ENCODE measurements around the gene MDFIC. TPM values are rescaled to one million over a fixed set of nuclear protein-coding genes. Genes with fewer than 3 reads are reported as not detected.

MDFIC gene
- total RNA-seq, 1 donor from 2014 or later, result 13.3 TPM

DNA sequence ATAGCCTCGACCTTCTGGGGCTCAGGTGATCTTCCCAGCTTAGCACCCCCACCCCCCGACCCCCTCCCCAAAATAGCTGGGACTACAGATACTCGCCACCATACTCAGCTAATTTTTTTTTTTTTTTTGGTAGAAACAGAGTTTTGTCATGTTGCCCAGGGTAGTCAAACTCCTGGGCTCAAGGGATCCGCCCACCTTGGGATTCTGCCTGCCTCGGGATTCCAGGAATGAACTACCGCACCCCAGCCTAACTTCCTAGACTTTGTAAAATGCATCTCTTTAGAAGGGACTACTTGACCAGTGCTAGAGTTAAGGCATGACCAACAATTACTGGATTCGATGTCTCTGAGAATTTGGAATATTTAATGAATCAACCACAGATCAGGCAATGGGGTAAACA, 85.9 kb downstream of the MDFIC start:
- TF ChIP-seq, protein P1, sequence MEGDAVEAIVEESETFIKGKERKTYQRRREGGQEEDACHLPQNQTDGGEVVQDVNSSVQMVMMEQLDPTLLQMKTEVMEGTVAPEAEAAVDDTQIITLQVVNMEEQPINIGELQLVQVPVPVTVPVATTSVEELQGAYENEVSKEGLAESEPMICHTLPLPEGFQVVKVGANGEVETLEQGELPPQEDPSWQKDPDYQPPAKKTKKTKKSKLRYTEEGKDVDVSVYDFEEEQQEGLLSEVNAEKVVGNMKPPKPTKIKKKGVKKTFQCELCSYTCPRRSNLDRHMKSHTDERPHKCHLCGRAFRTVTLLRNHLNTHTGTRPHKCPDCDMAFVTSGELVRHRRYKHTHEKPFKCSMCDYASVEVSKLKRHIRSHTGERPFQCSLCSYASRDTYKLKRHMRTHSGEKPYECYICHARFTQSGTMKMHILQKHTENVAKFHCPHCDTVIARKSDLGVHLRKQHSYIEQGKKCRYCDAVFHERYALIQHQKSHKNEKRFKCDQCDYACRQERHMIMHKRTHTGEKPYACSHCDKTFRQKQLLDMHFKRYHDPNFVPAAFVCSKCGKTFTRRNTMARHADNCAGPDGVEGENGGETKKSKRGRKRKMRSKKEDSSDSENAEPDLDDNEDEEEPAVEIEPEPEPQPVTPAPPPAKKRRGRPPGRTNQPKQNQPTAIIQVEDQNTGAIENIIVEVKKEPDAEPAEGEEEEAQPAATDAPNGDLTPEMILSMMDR (IDR thresholded peaks at IDR 0.05), result no peak

DNA sequence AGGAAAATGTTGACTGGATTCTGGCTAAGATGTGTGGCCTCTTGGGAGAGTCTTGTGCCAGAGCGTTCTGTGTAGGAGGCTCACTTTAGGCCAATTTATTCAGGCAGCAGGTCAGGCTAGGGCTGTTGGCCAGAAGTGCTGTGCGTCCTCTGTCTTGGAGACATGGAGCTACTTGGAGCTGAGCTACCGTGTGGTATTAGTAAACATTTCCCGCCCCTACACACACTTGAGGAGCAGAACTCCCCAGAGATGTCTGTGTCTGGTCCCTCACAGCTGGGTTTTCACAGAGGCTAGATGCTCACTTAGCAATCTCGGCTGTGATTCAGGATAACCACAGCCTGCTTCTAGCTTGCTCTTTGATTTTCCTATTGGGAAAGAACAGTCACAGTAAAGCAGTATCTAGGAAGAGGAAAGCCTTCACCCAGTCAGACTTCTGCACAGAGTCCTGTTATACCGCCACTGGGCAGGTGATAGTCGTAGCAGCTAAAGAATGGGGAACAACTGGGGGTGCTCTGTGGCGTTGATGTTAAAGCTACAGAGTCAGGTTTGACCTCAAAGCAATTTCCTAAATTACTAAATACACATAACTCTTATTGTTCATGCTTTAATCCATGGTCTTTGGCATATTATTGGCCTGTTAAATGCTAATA, 86.7 kb downstream of the MDFIC start:
- peak in 1 of 2 donors; percentile 78 for DNase-seq (ENCODE audit: low spot score in 2 of 2)
- Histone ChIP-seq H3K4me1 (peaks cover 0 to 18% of the 10 kb centered on the region in 2 donors), H3K36me3 (no peaks in the 10 kb centered on the region), H3K27me3 (no peaks in the 10 kb centered on the region), H3K4me3 (peak overlapping the region in 1 of 2 donors; percentile 19), H3K9me3 (no peaks in the 10 kb centered on the region), H3K27ac (peak overlapping the region; percentile 52 to 56)
- intact Hi-C loops (cut with DNase I), result loop anchor here (5.0 kb wide), 1 partner anchor 86 kb away; the partner anchor contains the start of gene MDFIC
- TF ChIP-seq, protein P1 (IDR thresholded peaks at IDR 0.05), result no peak

More for the DNA sequence above, 85.9 kb downstream of the MDFIC start:
- no peaks in the 10 kb centered on the region for H3K9me3 ChIP-seq
- intact Hi-C loops (cut with DNase I), result loop anchor here (5.0 kb wide), 1 partner anchor 85 kb away; the partner anchor contains the start of gene MDFIC
- no peak overlapping the region for H3K4me3 ChIP-seq
- no peaks in the 10 kb centered on the region for H3K27me3 ChIP-seq
- H3K4me1 ChIP-seq, result peaks cover 0 to 18% of the 10 kb centered on the region in 2 donors
- DNase-seq (ENCODE audit: low spot score in 2 of 2), result no peak
- H3K27ac ChIP-seq, result no peak overlapping the region
- H3K36me3 ChIP-seq, result no peaks in the 10 kb centered on the region

DNA sequence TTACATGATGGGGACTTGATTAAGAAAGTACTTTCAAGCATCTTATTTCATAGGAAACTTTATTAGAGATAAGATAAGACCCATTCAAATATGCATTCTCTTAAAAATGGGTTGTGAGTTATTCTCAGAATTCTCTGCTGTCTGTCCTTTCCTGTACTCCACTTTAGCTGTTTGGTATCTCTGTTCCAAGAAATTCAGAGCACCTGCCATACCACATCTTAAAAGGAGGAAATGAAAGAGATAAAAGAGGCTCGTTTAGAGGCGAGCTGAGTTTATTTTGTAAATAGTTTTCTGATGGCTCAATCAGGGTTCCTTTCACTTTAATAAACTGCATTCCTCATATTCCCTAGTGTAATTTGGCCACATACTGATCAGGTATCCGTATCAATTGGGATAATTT, 87.2 kb downstream of the MDFIC start:
- peaks cover 0 to 18% of the 10 kb centered on the region in 2 donors for H3K4me1 ChIP-seq
- H3K9me3 ChIP-seq, result no peaks in the 10 kb centered on the region
- H3K27ac ChIP-seq, result peak overlapping the region in 1 of 2 donors; percentile 56
- no peak for DNase-seq (ENCODE audit: low spot score in 2 of 2)
- intact Hi-C loops (cut with DNase I), result loop anchor here (5.0 kb wide), 1 partner anchor 87 kb away; the partner anchor contains the start of gene MDFIC
- H3K36me3 ChIP-seq, result no peaks in the 10 kb centered on the region
- no peak overlapping the region for H3K4me3 ChIP-seq
- TF ChIP-seq, protein P1 (IDR thresholded peaks at IDR 0.05), result no peak
- H3K27me3 ChIP-seq, result no peaks in the 10 kb centered on the region

DNA sequence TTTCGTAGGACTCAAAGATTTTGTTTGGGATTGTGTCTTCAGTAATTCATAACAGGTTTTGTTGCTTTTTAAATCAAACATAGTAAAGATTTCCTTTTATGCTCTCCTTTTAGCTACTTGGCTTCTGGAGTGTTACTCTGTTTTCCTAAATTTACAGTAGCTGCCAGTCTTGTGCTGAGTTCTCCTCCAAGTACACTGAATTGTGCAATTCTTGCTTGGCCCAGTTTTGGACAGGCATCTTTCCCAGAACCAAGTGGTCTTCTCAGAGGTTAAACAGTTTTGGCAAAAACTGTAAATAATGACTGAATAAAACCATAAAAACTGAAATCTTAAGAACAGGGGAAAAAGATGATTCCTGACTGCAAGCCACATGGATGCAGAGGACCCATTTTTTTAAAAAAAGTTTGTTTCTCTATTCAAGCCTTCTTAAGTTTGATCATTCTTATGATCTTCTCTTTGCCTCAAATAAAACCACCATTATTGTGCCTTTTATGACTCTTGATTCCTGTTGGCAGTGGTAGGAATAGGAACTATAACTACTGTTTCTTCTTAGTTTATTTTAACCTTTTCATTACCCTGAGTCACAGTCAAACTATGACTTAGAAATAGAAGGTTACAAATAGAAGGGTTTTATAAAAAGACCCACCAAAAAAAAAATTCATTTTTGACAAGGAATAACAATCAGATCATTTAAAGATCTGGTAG, 88.0 kb downstream of the MDFIC start:
- no peak for DNase-seq (ENCODE audit: low spot score in 2 of 2)
- TF ChIP-seq, protein P1 (IDR thresholded peaks at IDR 0.05), result no peak
- Histone ChIP-seq H3K4me3 (no peak overlapping the region), H3K9me3 (no peaks in the 10 kb centered on the region), H3K4me1 (peaks cover 0 to 18% of the 10 kb centered on the region in 2 donors), H3K27me3 (no peaks in the 10 kb centered on the region), H3K36me3 (no peaks in the 10 kb centered on the region), H3K27ac (no peak overlapping the region)
- intact Hi-C loops (cut with DNase I), result loop anchor here (5.0 kb wide), 1 partner anchor 88 kb away; the partner anchor contains the start of gene MDFIC

DNA sequence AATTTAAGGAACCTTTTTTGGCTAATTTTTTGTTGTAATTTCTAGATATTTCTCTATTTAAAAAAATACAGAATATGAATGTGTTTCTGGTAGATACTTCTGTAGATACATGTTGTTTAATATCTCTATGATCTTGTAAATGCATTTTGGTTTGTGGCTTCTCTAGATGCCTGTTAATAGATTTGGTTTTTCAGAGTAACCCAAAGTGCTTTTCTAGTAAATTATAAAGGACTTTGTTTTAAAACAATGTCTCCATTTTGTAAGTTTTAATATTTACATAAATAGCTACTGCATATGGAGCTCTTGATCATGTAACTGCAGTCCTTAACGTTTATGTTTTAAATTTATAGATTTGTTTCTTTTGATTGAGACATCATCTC, 88.5 kb downstream of the MDFIC start:
- H3K4me1 ChIP-seq, result peaks cover 0 to 18% of the 10 kb centered on the region in 2 donors
- DNase-seq (ENCODE audit: low spot score in 2 of 2), result no peak
- H3K27ac ChIP-seq, result no peak overlapping the region
- TF ChIP-seq, protein P1 (IDR thresholded peaks at IDR 0.05), result no peak
- H3K36me3 ChIP-seq, result peaks cover 0 to under 1% of the 10 kb centered on the region in 2 donors
- H3K4me3 ChIP-seq, result no peak overlapping the region
- intact Hi-C loops (cut with DNase I), result no loop called here
- no peaks in the 10 kb centered on the region for H3K9me3 ChIP-seq
- H3K27me3 ChIP-seq, result no peaks in the 10 kb centered on the region
